Neural cell (in vitro differentiated cells): ENCODE data around the gene IL9R. TPM values are rescaled to one million over a fixed set of nuclear protein-coding genes. Genes with fewer than 3 reads are reported as not detected.

Source experiments
- H2AFZ ChIP-seq: fragments of 200-600, 300-800 bp; sonication (generic), shearing (Covaris generic); 2 replicates; pipeline ENCODE4 v1.6.0; 2014; ENCODE audit warnings: low read depth, mild to moderate bottlenecking, antibody characterized with exemption, low read length, moderate library complexity
- H3F3A ChIP-seq: fragments of 200-600 bp; shearing (Covaris generic); 2 replicates; pipeline ENCODE4 v1.6.1; 2016; ENCODE audit warnings: mild to moderate bottlenecking, moderate library complexity, mixed read lengths, antibody characterized with exemption, low read length; ENCODE audit not compliant: insufficient read depth, poor library complexity, severe bottlenecking
- H3K27ac ChIP-seq: fragments of 200-600, 300-800 bp; sonication (generic), shearing (Covaris generic); 2 replicates; pipeline ENCODE4 v1.5.1; 2014; ENCODE audit warnings: mild to moderate bottlenecking, low read length, moderate library complexity
- H3K27me3 ChIP-seq: fragments of 300-800, 200-600 bp; sonication (generic), shearing (Covaris generic); 2 replicates; pipeline ENCODE4 v1.6.0; 2014; ENCODE audit warnings: mild to moderate bottlenecking, low read depth, low read length, moderate library complexity; ENCODE audit not compliant: insufficient read depth
- H3K36me3 ChIP-seq: fragments of 300-800, 200-600 bp; sonication (generic), shearing (Covaris generic); 2 replicates; pipeline ENCODE4 v1.5.1; 2014; ENCODE audit warnings: mild to moderate bottlenecking, antibody characterized with exemption, low read length, moderate library complexity; ENCODE audit not compliant: insufficient read depth
- H3K4me2 ChIP-seq: fragments of 300-800, 200-600 bp; sonication (generic), shearing (Covaris generic); 2 replicates; pipeline ENCODE4 v1.6.0; 2014; ENCODE audit warnings: mild to moderate bottlenecking, low read length
- H3K4me3 ChIP-seq: fragments of 300-800, 200-600 bp; sonication (generic), shearing (Covaris generic); 2 replicates; pipeline ENCODE4 v1.5.1; 2014; ENCODE audit warnings: mild to moderate bottlenecking, low read length, moderate library complexity
- H3K79me2 ChIP-seq: fragments of 200-600 bp; shearing (Covaris generic); replicated peaks from 2 replicates; pipeline ENCODE4 v1.6.0; 2014; ENCODE audit warnings: mild to moderate bottlenecking, low read length, moderate library complexity; ENCODE audit not compliant: insufficient read depth
- H3K9ac ChIP-seq: fragments of 300-800, 200-600 bp; sonication (generic), shearing (Covaris generic); 2 replicates; pipeline ENCODE4 v1.6.1; 2016; ENCODE audit warnings: mild to moderate bottlenecking, low read length, mixed read lengths
- H3K9me2 ChIP-seq: fragments of 200-600 bp; shearing (Covaris generic); 2 replicates; pipeline ENCODE4 v1.6.1; 2016; ENCODE audit warnings: mild to moderate bottlenecking, low read length, mixed read lengths; ENCODE audit not compliant: insufficient read depth
- H3K9me3 ChIP-seq: fragments of 200-600, 300-800 bp; sonication (generic), shearing (Covaris generic); 2 replicates; pipeline ENCODE4 v1.6.1; 2016; ENCODE audit warnings: mild to moderate bottlenecking, mixed run types, low read length, moderate library complexity, mixed read lengths
- H4K20me1 ChIP-seq: fragments of 200-600 bp; shearing (Covaris generic); 2 replicates; pipeline ENCODE4 v1.6.1; 2016; ENCODE audit warnings: mild to moderate bottlenecking, mixed run types; ENCODE audit not compliant: insufficient read depth
- CTCF ChIP-seq: fragments of 450-650 bp; IDR thresholded peaks from 2 replicates; pipeline ENCODE4 v1.5.1; 2014; ENCODE audit warnings: antibody characterized with exemption, mild to moderate bottlenecking, moderate library complexity; ENCODE audit not compliant: poor library complexity, severe bottlenecking
- EP300 ChIP-seq: fragments of 450-650 bp; conservative IDR thresholded peaks from 2 replicates; pipeline ENCODE4 v1.6.1; 2014; ENCODE audit warnings: antibody characterized with exemption, mild to moderate bottlenecking, moderate library complexity; ENCODE audit not compliant: poor library complexity, severe bottlenecking
- EZH2 ChIP-seq: fragments of 200-600, 300-800 bp; shearing (Covaris generic), sonication (generic); IDR thresholded peaks from 2 replicates; pipeline ENCODE4 v1.6.1; 2014; ENCODE audit warnings: antibody characterized with exemption, low read length, borderline replicate concordance, mild to moderate bottlenecking; ENCODE audit not compliant: insufficient read depth, poor library complexity, severe bottlenecking
- MXI1 ChIP-seq: fragments of 450-650 bp; conservative IDR thresholded peaks from 2 replicates; pipeline ENCODE4 v1.6.1; 2014; ENCODE audit warnings: antibody characterized with exemption, mild to moderate bottlenecking; ENCODE audit not compliant: poor library complexity, severe bottlenecking
- POLR2AphosphoS5 ChIP-seq: IDR thresholded peaks from 2 replicates; pipeline ENCODE4 v1.6.1; 2012
- RAD21 ChIP-seq: fragments of 450-650 bp; conservative IDR thresholded peaks from 2 replicates; pipeline ENCODE4 v1.6.1; 2014; ENCODE audit warnings: antibody characterized with exemption, mild to moderate bottlenecking, moderate library complexity
- REST ChIP-seq: IDR thresholded peaks from 2 replicates; pipeline ENCODE4 v1.6.1; 2012; ENCODE audit warnings: borderline replicate concordance
- SMC3 ChIP-seq: fragments of 450-650 bp; conservative IDR thresholded peaks from 2 replicates; pipeline ENCODE4 v1.6.1; 2014; ENCODE audit warnings: antibody characterized with exemption, mild to moderate bottlenecking, moderate library complexity; ENCODE audit not compliant: poor library complexity
- TAF1 ChIP-seq: IDR thresholded peaks from 2 replicates; pipeline ENCODE4 v1.6.1; 2012; ENCODE audit warnings: low read depth
- polyA plus RNA-seq: library from polyadenylated mRNA; depleted of rRNA; stranded (reverse); fragments of >200 nt; gene quantifications from 2 replicates; pipeline ENCODE4 v1.2.3, GENCODE V29; 2014

The IL9R gene
- polyA plus RNA-seq, 1 donor from 2014 or later: not detected

GRCh38 chrX:155954793-155955192 is 42.7 kb upstream of the IL9R start:
- Histone ChIP-seq H3K9me3 (no peaks in the 10 kb centered on the region), H3K27me3 (no peaks in the 10 kb centered on the region)
- TF ChIP-seq MXI1: no peak
- TF ChIP-seq EZH2: no peak
- TF ChIP-seq CTCF: no peak
- TF ChIP-seq SMC3: no peak
- TF ChIP-seq REST: no peak
- TF ChIP-seq POLR2AphosphoS5: no peak
- no peak for TF ChIP-seq EP300
- TF ChIP-seq RAD21: no peak
- TF ChIP-seq TAF1: no peak

GRCh38 chrX:155956099-155956498 is 41.4 kb upstream of the IL9R start:
- no peak overlapping the region for H3K4me2 ChIP-seq
- no peaks in the 10 kb centered on the region for H3K9me2 ChIP-seq
- H4K20me1 ChIP-seq: no peaks in the 10 kb centered on the region
- H3K27ac ChIP-seq: no peak overlapping the region
- H3K4me3 ChIP-seq: no peak overlapping the region
- H3K36me3 ChIP-seq: no peaks in the 10 kb centered on the region
- no peaks in the 10 kb centered on the region for H3K27me3 ChIP-seq
- H3F3A ChIP-seq: no peaks in the 10 kb centered on the region
- H2AFZ ChIP-seq: no peak overlapping the region
- H3K79me2 ChIP-seq: no peaks in the 10 kb centered on the region
- no peak for TF ChIP-seq RAD21
- no peak for TF ChIP-seq CTCF
- no peak for TF ChIP-seq POLR2AphosphoS5
- no peak for TF ChIP-seq REST
- TF ChIP-seq EZH2: no peak
- TF ChIP-seq MXI1: no peak
- no peak for TF ChIP-seq EP300
- TF ChIP-seq SMC3: no peak
- TF ChIP-seq TAF1: no peak
- no peak overlapping the region for H3K9ac ChIP-seq
- no peaks in the 10 kb centered on the region for H3K9me3 ChIP-seq

More at GRCh38 chrX:155954793-155955192, 42.7 kb upstream of the IL9R start:
- Histone ChIP-seq H3K79me2 (no peaks in the 10 kb centered on the region), H3K36me3 (no peaks in the 10 kb centered on the region), H2AFZ (no peak overlapping the region), H3K4me3 (no peak overlapping the region), H3K9me2 (no peaks in the 10 kb centered on the region), H3K27ac (no peak overlapping the region), H3K4me2 (no peak overlapping the region), H3F3A (no peaks in the 10 kb centered on the region), H4K20me1 (no peaks in the 10 kb centered on the region), H3K9ac (no peak overlapping the region)
